Measurements from ENCODE around the gene RALGAPA2. TPM values are rescaled to one million over a fixed set of nuclear protein-coding genes. Genes with fewer than 3 reads are reported as not detected.

The RALGAPA2 gene
- total RNA-seq, 1 experiment from 2014 or later, result 13.4 TPM

GRCh38 chr20:20391766-20392165, 320.7 kb downstream of the RALGAPA2 start:
- ATAC-seq (no peak), DNase-seq (ENCODE audit: low read depth, low spot score) (no peak)
- Histone ChIP-seq H3K9me3 (ENCODE audit: control insufficient read depth, insufficient read depth, low read depth, low read length) (no peaks in the 10 kb centered on the region), H3K4me1 (ENCODE audit: control insufficient read depth, insufficient read depth, low read length) (no peaks in the 10 kb centered on the region), H3K27ac (ENCODE audit: low read length) (no peak overlapping the region), H3K27me3 (ENCODE audit: control insufficient read depth, insufficient read depth, low read length) (no peaks in the 10 kb centered on the region), H3K4me3 (ENCODE audit: low read depth in 2 of 2, low read length in 2 of 2) (no peak overlapping the region), H3K36me3 (ENCODE audit: control insufficient read depth, insufficient read depth, low read length) (no peaks in the 10 kb centered on the region)
- ChIA-PET CTCF (no interaction called here), POLR2A (no interaction called here)
- in situ Hi-C loops (cut with HindIII; ENCODE audit: low pct_unique_long_range_greater_than_20kb, low sequenced_read_pairs), result no loop called here
- intact Hi-C loops (cut with micrococcal nuclease; ENCODE audit: unreplicated experiment), result no loop called here
- no peak for TF ChIP-seq POLR2AphosphoS5 (IDR thresholded peaks at IDR 0.05; ENCODE audit: low read depth, low read length)
- no peak for TF ChIP-seq REST (IDR thresholded peaks at IDR 0.05; ENCODE audit: insufficient read depth in 1 of 2, low read depth in 2 of 2, low read length in 1 of 2)
- TF ChIP-seq CTCF (IDR thresholded peaks at IDR 0.05), result no peak
- no peak for TF ChIP-seq SIN3A (IDR thresholded peaks at IDR 0.05; ENCODE audit: borderline replicate concordance, insufficient read depth, low read depth, low read length)
- no peak for TF ChIP-seq TCF7L2 (IDR thresholded peaks at IDR 0.05; ENCODE audit: low read depth, low read length)
- no TSS peak for BruUV-seq (replicated peaks)

GRCh38 chr20:20391115-20391514, 321.3 kb downstream of the RALGAPA2 start:
- no peak overlapping the region for H3K4me3 ChIP-seq (ENCODE audit: low read depth in 2 of 2, low read length in 2 of 2)
- intact Hi-C loops (cut with micrococcal nuclease; ENCODE audit: unreplicated experiment), result no loop called here
- H3K27me3 ChIP-seq (ENCODE audit: control insufficient read depth, insufficient read depth, low read length), result no peaks in the 10 kb centered on the region
- DNase-seq (ENCODE audit: low read depth, low spot score) (no peak), ATAC-seq (no peak)
- in situ Hi-C loops (cut with HindIII; ENCODE audit: low pct_unique_long_range_greater_than_20kb, low sequenced_read_pairs), result no loop called here
- H3K4me1 ChIP-seq (ENCODE audit: control insufficient read depth, insufficient read depth, low read length), result no peaks in the 10 kb centered on the region
- POLR2A ChIA-PET, result no interaction called here
- CTCF ChIA-PET, result no interaction called here
- H3K9me3 ChIP-seq (ENCODE audit: control insufficient read depth, insufficient read depth, low read depth, low read length), result no peaks in the 10 kb centered on the region
- TF ChIP-seq POLR2AphosphoS5 (IDR thresholded peaks at IDR 0.05; ENCODE audit: low read depth, low read length), result no peak
- no peak for TF ChIP-seq REST (IDR thresholded peaks at IDR 0.05; ENCODE audit: insufficient read depth in 1 of 2, low read depth in 2 of 2, low read length in 1 of 2)
- no peak for TF ChIP-seq SIN3A (IDR thresholded peaks at IDR 0.05; ENCODE audit: borderline replicate concordance, insufficient read depth, low read depth, low read length)
- TF ChIP-seq TCF7L2 (IDR thresholded peaks at IDR 0.05; ENCODE audit: low read depth, low read length), result no peak
- no peak for TF ChIP-seq CTCF (IDR thresholded peaks at IDR 0.05)
- no peak overlapping the region for H3K27ac ChIP-seq (ENCODE audit: low read length)
- no TSS peak for BruUV-seq (replicated peaks)
- H3K36me3 ChIP-seq (ENCODE audit: control insufficient read depth, insufficient read depth, low read length), result no peaks in the 10 kb centered on the region

Data from Panc1 (cell line).